NCI-H2227 (cell line): ENCODE measurements around the gene ZNF169.
"Not testable (repeated sequence)": the region's sequence is repeated elsewhere in the genome, so short reads cannot be mapped to it uniquely, and the experiment has no call there.

Experiments
- DNase-seq: peaks from one replicate; lab custom pipeline; 2025; ENCODE audit not compliant: unreplicated experiment; lab: John Stamatoyannopoulos, UW

Gene ZNF169

DNA sequence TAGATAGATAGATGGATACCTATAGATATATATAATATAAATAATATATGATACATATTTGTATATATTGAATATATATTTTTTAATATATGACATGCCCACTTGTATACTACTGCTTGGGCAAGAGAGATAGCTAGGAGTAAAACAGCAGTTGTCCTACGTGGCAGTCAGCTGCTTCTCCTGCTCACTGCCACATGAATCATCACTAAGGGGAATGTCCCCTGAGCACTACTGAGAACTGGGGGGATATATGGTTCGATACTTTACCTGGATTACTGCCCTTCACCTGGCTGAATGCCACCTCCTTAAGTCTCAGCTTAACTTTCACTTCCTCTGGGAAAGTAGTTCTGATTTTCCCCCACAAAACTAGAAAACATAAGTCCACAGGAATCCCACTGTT lies 82.6 kb downstream of the ZNF169 start:
- not testable (repeated sequence) for DNase-seq

DNA sequence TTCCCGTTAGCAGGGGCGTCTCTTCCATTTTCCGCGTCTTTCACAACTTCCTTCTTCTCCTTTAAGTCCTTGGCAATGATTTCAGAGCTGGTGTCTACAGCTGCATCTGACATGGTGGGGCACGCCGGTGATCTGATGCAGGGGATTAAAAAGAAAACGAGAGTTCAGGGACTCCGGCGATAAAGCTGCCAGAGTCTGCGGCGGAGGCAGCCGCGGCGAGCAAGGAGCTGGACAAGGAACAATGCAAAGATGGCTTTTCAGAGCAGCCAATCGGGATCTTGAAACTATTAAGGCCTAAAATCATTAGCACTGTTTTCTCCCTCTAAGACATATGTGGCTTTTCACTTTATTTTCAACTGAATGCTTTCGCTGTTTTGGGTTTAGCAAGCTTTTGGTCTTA lies 88.4 kb downstream of the ZNF169 start:
- DNase-seq = not testable (repeated sequence)

DNA sequence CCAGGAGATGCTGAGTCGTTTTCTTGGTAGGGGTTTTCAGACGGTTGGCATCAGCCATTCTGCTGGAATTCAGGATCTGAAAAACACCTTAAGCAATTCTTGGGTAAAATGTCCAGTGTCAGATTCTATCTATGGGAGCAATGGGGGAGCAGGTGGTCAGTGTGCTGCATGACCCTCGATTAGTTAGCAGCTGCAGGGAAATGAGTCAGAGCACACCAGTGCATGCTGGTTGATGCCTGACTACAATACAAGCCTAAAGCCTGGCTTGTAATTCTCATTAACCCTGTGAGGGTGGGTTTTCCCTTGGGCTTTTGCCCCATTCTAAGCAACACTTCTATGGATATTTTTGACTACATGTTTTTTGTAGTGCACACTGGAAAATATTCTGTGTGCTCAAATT lies 89.7 kb downstream of the ZNF169 start:
- DNase-seq = not testable (repeated sequence)
